Activated T-cell treated with anti-CD3 and anti-CD28 coated beads for 1 hour (primary cell): ENCODE data around the gene FCRL6.

Experiments
- DNase-seq: peaks from one replicate; pipeline ENCODE4 v3.0.0-alpha.2; 2020; ENCODE audit warnings: low read depth

Gene FCRL6

DNA sequence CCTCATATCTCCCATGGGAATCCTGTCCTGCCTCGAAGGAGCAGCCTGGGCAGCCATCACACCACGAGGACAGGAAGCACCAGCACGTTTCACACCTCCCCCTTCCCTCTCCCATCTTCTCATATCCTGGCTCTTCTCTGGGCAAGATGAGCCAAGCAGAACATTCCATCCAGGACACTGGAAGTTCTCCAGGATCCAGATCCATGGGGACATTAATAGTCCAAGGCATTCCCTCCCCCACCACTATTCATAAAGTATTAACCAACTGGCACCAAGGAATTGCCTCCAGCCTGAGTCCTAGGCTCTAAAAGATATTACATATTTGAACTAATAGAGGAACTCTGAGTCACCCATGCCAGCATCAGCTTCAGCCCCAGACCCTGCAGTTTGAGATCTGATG lies 33.2 kb downstream of the FCRL6 start:
- DNase-seq, result no peak

DNA sequence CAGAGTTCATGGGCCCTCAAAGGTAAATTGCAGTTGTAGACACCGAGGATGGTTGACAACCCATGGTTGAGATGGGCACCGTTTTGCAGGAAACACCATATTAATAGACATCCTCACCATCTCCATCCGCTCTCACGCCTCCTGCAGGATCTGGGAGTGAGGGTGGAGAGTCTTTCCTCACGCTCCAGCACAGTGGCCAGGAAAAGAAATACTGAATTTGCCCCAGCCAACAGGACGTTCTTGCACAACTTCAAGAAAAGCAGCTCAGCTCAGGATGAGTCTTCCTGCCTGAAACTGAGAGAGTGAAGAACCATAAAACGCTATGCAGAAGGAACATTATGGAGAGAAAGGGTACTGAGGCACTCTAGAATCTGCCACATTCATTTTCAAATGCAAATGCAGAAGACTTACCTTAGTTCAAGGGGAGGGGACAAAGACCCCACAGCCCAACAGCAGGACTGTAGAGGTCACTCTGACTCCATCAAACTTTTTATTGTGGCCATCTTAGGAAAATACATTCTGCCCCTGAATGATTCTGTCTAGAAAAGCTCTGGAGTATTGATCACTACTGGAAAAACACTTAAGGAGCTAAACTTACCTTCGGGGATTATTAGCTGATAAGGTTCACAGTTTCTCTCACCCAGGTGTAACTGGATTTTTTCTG lies 33.8 kb downstream of the FCRL6 start:
- no peak for DNase-seq

DNA sequence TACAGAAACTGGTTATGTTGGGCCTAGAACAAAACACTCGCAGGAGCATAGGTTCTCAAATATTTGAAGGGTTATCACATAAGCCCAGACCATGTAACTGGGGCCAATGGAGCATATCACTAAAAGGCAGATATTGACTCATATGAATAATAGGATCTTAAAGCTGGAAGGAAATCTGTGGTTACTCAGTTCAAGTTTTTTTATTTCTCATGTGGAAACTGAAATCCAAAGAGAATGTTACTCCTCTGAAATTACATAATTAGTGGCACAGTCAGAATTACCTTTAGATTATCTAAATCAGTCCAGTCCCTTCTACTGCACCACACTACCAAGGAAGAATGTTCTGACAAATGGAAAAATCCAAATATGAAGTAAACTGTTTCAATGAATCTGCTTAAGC lies 36.6 kb downstream of the FCRL6 start:
- DNase-seq, result no peak

DNA sequence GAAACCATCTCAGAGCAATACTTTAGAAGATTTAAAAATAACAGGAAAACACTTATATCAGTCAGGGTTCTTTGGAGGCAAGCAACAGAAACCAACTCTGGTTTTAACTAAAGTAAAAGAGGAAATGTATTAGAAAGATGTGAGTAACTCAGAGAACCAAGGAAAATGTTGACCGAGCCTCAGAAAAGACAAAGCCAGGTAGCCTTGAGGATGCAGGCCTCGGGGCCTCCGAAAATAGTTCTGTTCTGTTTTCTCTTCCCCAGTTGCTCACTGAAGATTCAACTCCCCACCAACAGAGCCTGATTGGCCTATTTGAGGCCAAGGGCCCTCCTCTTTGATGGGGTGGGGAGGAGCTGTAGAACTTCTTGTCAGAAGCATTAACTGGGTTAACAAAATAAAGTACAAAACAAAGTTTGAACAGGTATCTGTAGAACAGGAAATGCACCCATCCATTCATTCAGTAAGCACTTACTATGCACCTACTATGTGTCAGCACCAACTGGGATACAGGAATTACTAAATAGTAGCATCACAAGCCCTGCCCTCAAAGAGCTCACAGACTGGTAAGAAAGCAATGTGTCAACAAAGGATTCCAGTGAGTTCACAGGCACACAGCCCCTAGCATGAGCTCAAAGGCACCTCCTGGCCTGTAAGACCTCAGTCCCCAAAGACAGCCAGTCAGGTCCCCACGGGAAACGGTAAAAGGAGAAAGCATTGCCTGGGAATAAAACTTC lies 37.1 kb downstream of the FCRL6 start:
- DNase-seq, result no peak

DNA sequence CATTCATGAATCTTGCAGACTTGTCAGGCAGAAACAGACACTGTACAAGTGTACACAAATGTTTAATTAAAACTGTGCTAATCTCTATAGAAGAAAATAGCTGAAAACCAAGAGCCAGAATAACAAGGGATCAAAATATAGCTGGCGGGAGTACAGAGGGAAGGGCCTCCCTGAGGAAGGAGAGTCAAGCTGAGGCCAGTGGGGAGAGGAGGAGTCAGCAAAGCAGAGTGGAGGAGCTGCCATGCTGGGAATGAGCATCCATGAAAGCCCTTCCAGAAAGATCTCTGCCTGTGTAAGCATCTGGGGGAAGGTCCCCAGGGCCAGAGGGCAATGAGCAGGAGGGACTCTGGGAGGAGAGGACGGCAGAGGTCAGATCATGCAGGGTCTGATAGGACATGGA lies 39.6 kb downstream of the FCRL6 start:
- DNase-seq, result no peak

DNA sequence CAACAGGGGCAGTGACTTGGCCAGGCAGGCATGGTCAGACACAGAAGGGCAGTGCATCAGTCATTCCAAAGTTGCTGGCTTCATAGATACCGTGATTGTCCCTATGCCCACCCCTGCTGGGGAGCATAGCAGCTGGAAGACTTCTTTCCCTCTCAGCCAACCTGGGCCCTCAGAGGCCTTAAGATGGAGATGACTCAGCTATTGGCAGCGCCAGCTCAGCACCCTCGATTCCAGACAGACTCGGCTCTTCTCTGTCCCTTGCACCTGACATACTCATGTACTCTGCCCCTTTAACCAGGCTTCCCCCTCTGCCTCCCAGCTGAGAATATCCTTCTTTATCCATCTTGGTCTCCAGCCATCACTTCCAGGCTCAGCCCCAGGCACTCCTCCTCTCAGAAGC lies 41.3 kb downstream of the FCRL6 start:
- no peak for DNase-seq

DNA sequence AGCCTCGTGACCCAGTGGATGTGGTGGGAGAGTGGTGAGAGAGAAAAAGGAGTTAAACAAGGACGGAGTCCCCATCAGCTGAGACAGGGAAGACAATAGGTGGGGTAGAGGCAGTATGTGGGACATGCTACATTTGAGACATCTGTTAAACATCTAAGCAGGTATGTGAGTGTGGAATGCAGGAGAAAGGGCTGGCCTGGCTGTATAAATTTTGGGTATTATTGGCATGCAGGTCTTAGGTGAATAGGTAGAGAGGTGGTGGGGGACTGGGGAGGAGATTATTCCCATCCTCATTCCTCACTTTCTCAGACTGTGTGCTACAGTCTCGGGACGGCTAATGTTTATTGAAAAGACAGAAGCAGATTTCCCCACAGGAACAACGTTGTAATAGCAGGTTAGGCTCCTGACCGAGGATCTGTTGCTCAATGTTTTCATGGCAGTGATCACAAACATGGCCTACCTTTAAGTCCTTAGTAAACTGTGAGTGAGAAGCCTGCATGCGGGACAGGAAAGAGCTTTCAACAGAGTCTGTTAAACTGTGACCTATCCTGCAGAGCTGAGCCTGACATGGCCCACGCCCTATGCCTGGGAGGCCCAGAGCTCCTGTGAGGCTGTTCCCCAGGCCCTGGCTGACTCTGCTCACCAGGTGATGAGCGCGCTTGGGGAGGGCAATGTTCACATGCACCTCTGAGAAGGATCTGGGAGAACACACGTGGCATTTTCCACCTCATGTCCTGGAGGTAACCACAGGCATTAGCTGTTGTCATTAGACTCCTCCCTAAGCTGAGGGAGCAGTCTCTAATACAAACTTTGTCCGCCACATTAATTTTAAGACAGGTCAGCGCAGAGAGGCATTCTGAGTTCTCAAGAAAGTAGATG lies 43.8 kb downstream of the FCRL6 start:
- no peak for DNase-seq

DNA sequence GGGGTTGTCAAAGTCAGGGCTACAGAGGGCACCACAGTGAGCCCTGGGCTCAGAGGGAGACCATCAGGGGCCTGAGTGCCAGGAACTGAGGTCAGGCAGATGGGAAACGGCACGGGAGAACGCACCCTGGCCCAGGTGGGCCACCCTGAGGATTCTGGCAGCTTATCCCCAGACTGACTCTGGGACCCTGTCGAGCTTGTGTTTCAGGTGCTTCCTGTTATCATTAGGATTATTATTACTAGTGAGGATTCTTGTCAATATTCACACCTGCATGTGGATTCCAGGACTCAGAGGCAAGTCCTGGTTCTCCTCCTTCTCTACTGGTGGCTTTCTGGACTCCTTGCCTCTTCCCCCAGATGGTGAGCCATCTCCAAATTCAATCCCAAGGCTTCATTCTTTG lies 45.1 kb downstream of the FCRL6 start:
- no peak for DNase-seq

DNA sequence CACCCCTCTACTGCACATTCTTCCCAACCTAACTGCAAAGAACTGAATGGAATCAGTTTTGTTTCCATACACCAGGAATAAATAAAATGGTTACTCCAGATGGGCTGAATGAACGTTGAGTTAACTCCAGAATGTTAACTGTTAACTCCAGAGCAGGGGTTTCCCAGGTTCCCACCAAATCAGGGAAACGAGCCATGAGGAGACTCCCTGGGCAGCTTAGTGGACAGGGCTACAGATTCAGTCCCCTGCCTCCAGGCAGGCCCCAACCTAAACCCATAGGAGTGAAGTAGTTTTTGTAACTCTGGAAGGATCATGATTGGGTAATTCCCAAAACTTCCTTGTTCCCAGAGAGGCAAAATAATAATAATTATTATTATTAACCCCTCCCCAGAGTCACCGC lies 46.2 kb downstream of the FCRL6 start:
- DNase-seq, result no peak

DNA sequence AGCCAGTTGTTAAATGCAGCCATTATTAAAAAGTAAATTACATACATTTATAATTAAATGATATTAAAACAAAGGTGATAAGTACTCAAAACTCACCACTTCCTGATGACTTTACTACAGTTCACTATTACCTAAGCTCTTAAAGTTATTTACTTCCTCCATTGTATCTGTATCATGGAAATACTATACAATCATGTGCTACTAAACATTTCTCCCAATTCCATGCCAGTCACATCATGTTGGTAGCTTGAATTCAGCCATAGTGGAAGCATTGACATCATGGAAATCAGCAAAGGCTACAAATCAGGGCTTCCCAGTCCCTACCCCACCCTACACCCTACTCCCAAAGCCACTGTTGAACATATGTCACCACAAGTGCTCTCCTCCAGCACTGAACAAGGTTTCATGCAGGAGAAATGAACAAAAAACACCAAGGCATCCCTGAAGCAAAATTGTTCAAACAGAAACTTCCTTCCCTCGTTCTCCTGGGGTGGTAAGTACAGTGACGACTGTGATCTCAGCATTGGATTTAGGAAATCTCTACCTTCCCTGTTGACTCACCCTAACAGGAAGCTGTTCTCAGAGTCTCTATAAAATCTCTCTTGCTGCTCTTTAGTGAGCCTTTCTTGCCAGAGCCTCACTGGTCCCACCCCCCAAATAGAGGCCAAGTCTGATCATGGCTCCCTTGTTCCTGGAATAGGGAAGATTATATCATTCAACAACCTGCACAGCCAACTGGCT lies 47.6 kb downstream of the FCRL6 start:
- no peak for DNase-seq

DNA sequence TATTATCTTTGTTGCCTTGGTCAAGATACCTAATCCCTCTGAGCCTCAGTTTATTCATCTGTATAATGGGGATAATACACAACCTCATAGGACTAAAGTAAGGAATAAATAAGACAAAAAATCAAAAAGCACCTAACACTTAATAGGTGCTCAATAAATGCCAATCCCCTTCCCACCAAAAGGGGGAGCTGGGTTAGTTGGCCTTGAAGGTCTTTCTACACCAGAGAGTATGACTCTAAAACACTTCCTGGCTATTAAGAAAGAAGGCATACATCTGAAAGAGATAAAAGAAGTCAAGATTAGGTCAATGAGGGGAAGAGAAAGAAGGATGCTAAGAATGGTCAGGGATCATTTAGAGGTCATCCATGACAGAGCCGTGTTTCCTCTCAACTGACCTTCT lies 49.2 kb downstream of the FCRL6 start:
- no peak for DNase-seq

DNA sequence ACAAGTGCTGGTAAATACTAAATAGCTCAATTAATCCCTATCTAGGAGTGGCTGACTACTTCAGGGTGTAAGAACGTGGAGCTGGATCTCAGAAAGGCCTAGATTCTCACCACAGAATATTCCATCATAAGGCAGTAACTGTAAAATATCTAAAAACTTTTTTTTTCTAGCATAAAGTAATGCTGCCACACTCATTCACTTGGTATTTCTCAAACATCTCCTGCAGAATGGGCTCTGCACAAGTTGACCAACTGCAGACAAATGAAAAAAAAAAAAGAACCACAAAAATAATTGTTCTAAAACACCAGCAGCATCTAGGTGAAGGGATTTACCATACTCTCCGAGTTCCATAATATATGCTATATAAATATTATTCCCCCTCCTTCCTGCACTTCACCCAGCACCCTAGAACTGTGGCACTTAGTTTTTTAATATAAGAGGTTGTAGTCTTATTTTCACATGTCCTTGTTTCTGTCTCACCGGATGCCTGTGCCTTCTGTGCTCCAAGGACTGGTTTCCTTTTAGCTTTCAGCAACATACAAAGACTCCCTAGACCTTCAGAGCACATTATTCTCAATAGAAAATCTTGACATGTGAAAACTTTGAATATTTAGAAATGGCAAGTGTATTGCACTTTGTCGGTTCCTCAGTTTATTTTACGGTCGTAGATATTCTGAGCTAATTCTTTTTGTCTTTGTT lies 51.4 kb downstream of the FCRL6 start:
- DNase-seq, result no peak

DNA sequence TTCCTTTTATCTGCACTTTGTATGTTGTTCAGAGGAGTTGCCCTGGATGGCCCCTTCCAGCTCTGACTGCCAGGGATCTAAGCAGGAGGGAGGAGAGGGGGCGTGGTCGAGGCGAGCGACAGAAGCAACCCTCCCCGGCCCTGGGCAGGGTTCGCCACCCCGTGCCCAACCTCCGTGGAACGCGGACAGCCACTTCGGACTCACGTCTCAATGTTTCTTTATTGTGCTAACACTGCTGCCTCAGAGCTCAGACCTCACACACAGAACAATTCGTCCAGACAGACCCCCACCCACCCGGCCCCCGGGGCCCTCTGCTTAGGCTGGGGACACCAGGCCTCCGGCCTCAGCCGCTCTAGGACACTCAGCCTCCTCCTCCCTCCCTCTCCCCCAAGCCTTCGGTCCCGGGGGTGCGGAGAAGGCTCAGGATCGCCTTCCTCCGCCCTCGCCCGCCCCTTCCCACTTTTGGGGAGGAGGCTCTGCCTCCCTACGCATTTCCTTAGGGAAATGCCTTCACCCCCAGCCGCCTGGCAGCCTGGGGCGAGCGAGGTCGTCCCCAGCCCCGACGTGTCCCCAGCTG lies 52.0 kb downstream of the FCRL6 start:
- DNase-seq, result no peak

DNA sequence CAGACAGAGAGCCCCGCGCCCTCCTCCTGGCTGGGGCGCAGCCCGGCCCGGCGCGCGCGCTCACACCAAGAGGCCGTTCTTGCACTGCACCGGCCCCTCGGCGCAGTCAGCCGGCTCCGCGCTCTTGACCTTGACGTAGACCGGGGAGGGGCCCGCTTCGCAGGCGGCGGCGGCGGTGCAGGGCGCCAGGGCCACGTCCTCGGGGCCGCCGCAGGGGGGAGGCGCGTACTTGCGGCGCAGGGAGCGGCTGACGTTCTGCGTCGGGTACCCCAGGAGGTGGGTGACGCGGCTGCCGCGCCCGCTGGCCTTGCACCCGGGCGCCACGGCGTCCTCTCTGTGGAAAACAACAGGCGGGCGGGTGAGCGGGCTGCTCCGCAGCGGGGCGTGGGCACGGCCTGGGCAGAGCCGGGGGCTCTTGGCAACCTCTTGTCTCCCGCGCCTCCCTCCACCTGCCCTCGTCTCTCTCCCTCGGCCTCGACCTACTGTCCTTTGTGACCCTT lies 52.6 kb downstream of the FCRL6 start:
- peak; percentile 53 for DNase-seq

DNA sequence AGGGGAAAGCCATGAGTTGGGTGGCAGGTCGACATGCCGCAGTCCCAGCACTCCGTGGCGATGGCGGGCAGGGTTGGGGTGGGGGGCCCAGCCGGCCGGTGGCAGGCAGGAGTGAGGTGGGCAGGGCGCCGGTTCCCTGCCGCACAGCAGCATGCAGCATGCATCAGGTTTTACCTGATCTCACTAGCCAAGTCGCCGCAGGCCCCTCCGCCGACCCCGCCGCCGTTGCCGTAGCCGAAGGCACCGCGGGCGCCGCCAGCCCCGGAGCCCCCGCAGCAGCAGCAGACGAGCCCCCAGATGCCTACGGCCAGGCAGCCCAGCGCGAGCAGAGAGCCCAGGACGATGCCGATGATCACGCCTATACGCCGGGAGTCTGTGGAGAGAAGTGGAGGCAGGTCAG lies 53.5 kb downstream of the FCRL6 start:
- DNase-seq, result no peak

DNA sequence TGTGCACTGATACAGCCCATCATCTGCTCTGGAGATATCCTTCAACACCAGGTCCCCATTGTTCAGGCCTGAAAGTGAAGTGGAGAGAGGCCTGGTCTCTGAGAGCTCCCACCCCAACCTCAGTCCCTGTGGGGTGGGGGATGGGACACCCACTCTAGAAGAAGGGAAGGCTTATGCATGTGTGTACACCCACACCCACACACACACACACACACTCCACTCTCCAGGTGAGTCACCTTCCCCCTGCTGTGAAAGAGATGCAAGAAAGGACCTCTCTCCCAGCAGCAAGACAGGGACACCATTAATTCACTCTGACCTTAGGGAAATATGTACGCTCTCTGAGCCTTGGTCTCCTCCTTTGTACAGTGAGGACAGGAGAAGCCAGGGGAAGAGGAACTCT lies 54.4 kb downstream of the FCRL6 start:
- DNase-seq, result no peak

DNA sequence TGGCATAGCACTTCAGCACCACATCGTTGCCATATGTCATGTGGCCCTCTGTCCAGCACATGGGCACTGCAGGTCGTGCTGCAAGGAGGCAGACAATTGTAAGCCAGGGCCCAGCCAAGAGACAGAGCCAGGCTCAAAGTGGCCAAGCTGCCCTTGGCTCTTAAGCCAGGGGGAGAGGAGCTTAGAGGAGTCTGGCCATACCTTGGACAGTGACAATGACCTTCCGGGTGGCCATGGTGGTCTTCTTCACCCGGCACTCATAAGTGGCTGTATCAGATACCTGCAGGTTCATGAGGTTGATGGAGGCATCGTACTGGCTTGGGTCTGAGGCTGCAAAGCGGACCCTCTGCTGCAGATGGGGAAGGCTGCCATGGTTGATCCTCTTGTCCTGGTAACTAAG lies 55.7 kb downstream of the FCRL6 start:
- DNase-seq, result no peak

DNA sequence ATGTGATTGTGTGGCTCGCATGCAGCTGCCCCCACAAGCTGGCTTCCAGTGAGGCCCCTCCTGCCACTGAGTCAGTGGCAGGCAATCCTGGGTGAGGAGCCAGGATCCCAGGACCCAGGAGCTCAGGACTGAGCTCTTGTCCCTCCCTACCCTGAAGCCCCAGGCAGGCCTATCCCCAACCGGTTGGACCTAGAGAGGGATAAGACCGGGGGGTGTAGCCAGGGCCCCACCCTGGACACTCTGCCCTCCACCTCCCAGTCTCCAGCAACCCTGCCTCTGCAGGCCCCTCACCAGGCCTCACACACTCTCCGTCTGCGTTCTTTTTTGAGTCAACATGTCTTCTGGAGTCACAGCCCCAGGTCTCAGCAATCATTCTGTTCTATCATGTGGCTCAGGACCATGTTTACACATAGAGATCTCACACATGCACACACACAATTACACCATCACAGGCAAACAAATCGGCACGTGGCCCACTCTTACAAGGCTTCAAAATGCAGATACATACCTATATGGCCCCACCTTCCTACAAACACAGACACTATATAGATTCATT lies 57.7 kb downstream of the FCRL6 start:
- DNase-seq, result no peak

DNA sequence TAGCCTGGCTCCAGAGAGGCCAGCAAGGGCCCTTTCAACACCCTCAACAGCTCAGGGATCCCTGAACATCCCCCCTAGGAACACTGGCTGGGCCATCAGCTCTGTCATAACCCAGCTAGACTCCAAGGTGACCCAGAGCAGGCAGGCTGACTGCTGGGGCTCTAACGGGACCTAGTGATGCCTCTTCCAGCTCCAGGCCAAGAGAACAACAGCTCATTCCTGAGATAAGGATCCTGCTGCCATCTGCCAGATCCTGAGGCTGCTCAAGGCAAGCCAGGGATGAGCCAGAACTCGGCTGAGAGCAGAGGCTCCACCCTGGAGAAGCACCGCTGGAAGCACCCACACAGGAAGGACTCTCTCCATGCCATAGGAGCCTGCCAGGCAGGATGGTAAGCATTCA lies 58.3 kb downstream of the FCRL6 start:
- no peak for DNase-seq

DNA sequence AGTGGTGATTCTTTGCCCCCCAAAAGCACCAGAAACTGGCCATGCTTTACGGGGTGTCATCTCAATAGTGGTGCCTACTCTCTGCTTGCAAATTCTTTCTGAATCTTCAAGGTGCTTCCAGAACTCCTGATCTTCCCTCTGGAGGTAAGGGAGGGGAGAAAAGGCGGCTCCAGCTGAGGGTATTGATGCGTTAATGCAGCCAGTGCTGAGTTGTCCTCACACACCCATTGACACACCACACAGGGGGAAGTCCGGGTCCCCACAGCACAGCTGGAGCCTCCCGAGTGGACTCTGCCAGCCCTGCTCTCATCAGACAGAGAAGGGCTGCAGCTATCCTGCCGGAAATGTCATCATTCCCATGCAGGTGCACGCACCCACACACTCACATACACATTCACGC lies 59.1 kb downstream of the FCRL6 start:
- no peak for DNase-seq

DNA sequence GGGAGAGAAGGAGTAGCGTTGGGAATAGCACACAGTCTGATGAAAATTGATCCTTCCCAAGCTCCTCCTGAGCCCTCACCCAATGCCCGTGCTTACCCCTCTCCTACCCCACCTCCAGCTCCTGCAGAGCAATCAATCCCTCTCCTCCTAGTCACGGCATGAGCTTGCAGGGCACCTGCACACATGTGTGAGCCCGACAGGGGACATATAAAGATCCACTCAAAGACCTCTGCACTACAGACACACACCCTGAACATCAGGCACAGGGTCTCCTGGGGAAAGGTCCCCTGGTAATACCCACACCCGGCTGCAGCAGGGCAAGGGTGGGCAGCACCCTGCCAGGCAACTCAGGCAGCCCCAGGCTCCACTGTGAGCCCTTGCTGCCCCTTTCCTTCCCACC lies 59.9 kb downstream of the FCRL6 start:
- no peak for DNase-seq
